Neural cell (in vitro differentiated cells): ENCODE measurements around the gene MINDY2. TPM values are rescaled to one million over a fixed set of nuclear protein-coding genes. Genes with fewer than 3 reads are reported as not detected.
"Not testable (repeated sequence)": the region's sequence is repeated elsewhere in the genome, so short reads cannot be mapped to it uniquely, and the experiment has no call there.

Source experiments
- H2AFZ ChIP-seq: fragments of 200-600, 300-800 bp; sonication (generic), shearing (Covaris generic); 2 replicates; pipeline ENCODE4 v1.6.0; 2014; ENCODE audit warnings: low read depth, mild to moderate bottlenecking, antibody characterized with exemption, low read length, moderate library complexity
- H3F3A ChIP-seq: fragments of 200-600 bp; shearing (Covaris generic); 2 replicates; pipeline ENCODE4 v1.6.1; 2016; ENCODE audit warnings: mild to moderate bottlenecking, moderate library complexity, mixed read lengths, antibody characterized with exemption, low read length; ENCODE audit not compliant: insufficient read depth, poor library complexity, severe bottlenecking
- H3K27ac ChIP-seq: fragments of 200-600, 300-800 bp; sonication (generic), shearing (Covaris generic); 2 replicates; pipeline ENCODE4 v1.5.1; 2014; ENCODE audit warnings: mild to moderate bottlenecking, low read length, moderate library complexity
- H3K27me3 ChIP-seq: fragments of 300-800, 200-600 bp; sonication (generic), shearing (Covaris generic); 2 replicates; pipeline ENCODE4 v1.6.0; 2014; ENCODE audit warnings: mild to moderate bottlenecking, low read depth, low read length, moderate library complexity; ENCODE audit not compliant: insufficient read depth
- H3K36me3 ChIP-seq: fragments of 300-800, 200-600 bp; sonication (generic), shearing (Covaris generic); 2 replicates; pipeline ENCODE4 v1.5.1; 2014; ENCODE audit warnings: mild to moderate bottlenecking, antibody characterized with exemption, low read length, moderate library complexity; ENCODE audit not compliant: insufficient read depth
- H3K4me2 ChIP-seq: fragments of 300-800, 200-600 bp; sonication (generic), shearing (Covaris generic); 2 replicates; pipeline ENCODE4 v1.6.0; 2014; ENCODE audit warnings: mild to moderate bottlenecking, low read length
- H3K4me3 ChIP-seq: fragments of 300-800, 200-600 bp; sonication (generic), shearing (Covaris generic); 2 replicates; pipeline ENCODE4 v1.5.1; 2014; ENCODE audit warnings: mild to moderate bottlenecking, low read length, moderate library complexity
- H3K79me2 ChIP-seq: fragments of 200-600 bp; shearing (Covaris generic); replicated peaks from 2 replicates; pipeline ENCODE4 v1.6.0; 2014; ENCODE audit warnings: mild to moderate bottlenecking, low read length, moderate library complexity; ENCODE audit not compliant: insufficient read depth
- H3K9ac ChIP-seq: fragments of 300-800, 200-600 bp; sonication (generic), shearing (Covaris generic); 2 replicates; pipeline ENCODE4 v1.6.1; 2016; ENCODE audit warnings: mild to moderate bottlenecking, low read length, mixed read lengths
- H3K9me2 ChIP-seq: fragments of 200-600 bp; shearing (Covaris generic); 2 replicates; pipeline ENCODE4 v1.6.1; 2016; ENCODE audit warnings: mild to moderate bottlenecking, low read length, mixed read lengths; ENCODE audit not compliant: insufficient read depth
- H3K9me3 ChIP-seq: fragments of 200-600, 300-800 bp; sonication (generic), shearing (Covaris generic); 2 replicates; pipeline ENCODE4 v1.6.1; 2016; ENCODE audit warnings: mild to moderate bottlenecking, mixed run types, low read length, moderate library complexity, mixed read lengths
- H4K20me1 ChIP-seq: fragments of 200-600 bp; shearing (Covaris generic); 2 replicates; pipeline ENCODE4 v1.6.1; 2016; ENCODE audit warnings: mild to moderate bottlenecking, mixed run types; ENCODE audit not compliant: insufficient read depth
- CTCF ChIP-seq: fragments of 450-650 bp; IDR thresholded peaks from 2 replicates; pipeline ENCODE4 v1.5.1; 2014; ENCODE audit warnings: antibody characterized with exemption, mild to moderate bottlenecking, moderate library complexity; ENCODE audit not compliant: poor library complexity, severe bottlenecking
- EP300 ChIP-seq: fragments of 450-650 bp; conservative IDR thresholded peaks from 2 replicates; pipeline ENCODE4 v1.6.1; 2014; ENCODE audit warnings: antibody characterized with exemption, mild to moderate bottlenecking, moderate library complexity; ENCODE audit not compliant: poor library complexity, severe bottlenecking
- EZH2 ChIP-seq: fragments of 200-600, 300-800 bp; shearing (Covaris generic), sonication (generic); IDR thresholded peaks from 2 replicates; pipeline ENCODE4 v1.6.1; 2014; ENCODE audit warnings: antibody characterized with exemption, low read length, borderline replicate concordance, mild to moderate bottlenecking; ENCODE audit not compliant: insufficient read depth, poor library complexity, severe bottlenecking
- MXI1 ChIP-seq: fragments of 450-650 bp; conservative IDR thresholded peaks from 2 replicates; pipeline ENCODE4 v1.6.1; 2014; ENCODE audit warnings: antibody characterized with exemption, mild to moderate bottlenecking; ENCODE audit not compliant: poor library complexity, severe bottlenecking
- POLR2AphosphoS5 ChIP-seq: IDR thresholded peaks from 2 replicates; pipeline ENCODE4 v1.6.1; 2012
- RAD21 ChIP-seq: fragments of 450-650 bp; conservative IDR thresholded peaks from 2 replicates; pipeline ENCODE4 v1.6.1; 2014; ENCODE audit warnings: antibody characterized with exemption, mild to moderate bottlenecking, moderate library complexity
- REST ChIP-seq: IDR thresholded peaks from 2 replicates; pipeline ENCODE4 v1.6.1; 2012; ENCODE audit warnings: borderline replicate concordance
- SMC3 ChIP-seq: fragments of 450-650 bp; conservative IDR thresholded peaks from 2 replicates; pipeline ENCODE4 v1.6.1; 2014; ENCODE audit warnings: antibody characterized with exemption, mild to moderate bottlenecking, moderate library complexity; ENCODE audit not compliant: poor library complexity
- TAF1 ChIP-seq: IDR thresholded peaks from 2 replicates; pipeline ENCODE4 v1.6.1; 2012; ENCODE audit warnings: low read depth
- polyA plus RNA-seq: library from polyadenylated mRNA; depleted of rRNA; stranded (reverse); fragments of >200 nt; gene quantifications from 2 replicates; pipeline ENCODE4 v1.2.3, GENCODE V29; 2014

The MINDY2 gene
- polyA plus RNA-seq, 1 donor from 2014 or later: 22.8 TPM

GRCh38 chr15:58840048-58840447, 68.9 kb downstream of the MINDY2 start:
- TF ChIP-seq POLR2AphosphoS5: no peak
- TF ChIP-seq SMC3: no peak
- TF ChIP-seq EZH2: no peak
- no peak for TF ChIP-seq REST
- TF ChIP-seq TAF1: no peak
- TF ChIP-seq RAD21: no peak
- TF ChIP-seq CTCF: no peak
- no peak for TF ChIP-seq EP300
- no peak for TF ChIP-seq MXI1
- Histone ChIP-seq H4K20me1 (no peaks in the 10 kb centered on the region), H3K4me2 (no peak overlapping the region), H3K4me3 (no peak overlapping the region), H2AFZ (no peak overlapping the region), H3K9me2 (no peaks in the 10 kb centered on the region), H3K27me3 (no peaks in the 10 kb centered on the region), H3K9me3 (no peaks in the 10 kb centered on the region), H3F3A (no peaks in the 10 kb centered on the region), H3K9ac (no peak overlapping the region), H3K79me2 (no peaks in the 10 kb centered on the region), H3K27ac (no peak overlapping the region), H3K36me3 (no peaks in the 10 kb centered on the region)

- H3F3A ChIP-seq: no peaks in the 10 kb centered on the region
- H4K20me1 ChIP-seq: no peaks in the 10 kb centered on the region
- no peak overlapping the region for H2AFZ ChIP-seq
- H3K27me3 ChIP-seq: no peaks in the 10 kb centered on the region
- no peak overlapping the region for H3K27ac ChIP-seq
- no peaks in the 10 kb centered on the region for H3K36me3 ChIP-seq
- no peak overlapping the region for H3K4me2 ChIP-seq
- no peaks in the 10 kb centered on the region for H3K9me2 ChIP-seq
- no peaks in the 10 kb centered on the region for H3K79me2 ChIP-seq
- no peak overlapping the region for H3K4me3 ChIP-seq
- no peak for TF ChIP-seq MXI1
- H3K9ac ChIP-seq: no peak overlapping the region
- H3K9me3 ChIP-seq: no peaks in the 10 kb centered on the region
Measured at GRCh38 chr15:58842713-58843396, 71.8 kb downstream of the MINDY2 start.

- not testable (repeated sequence) for H3K27me3 ChIP-seq, H3K4me2 ChIP-seq, H3K9ac ChIP-seq, H3F3A ChIP-seq, H3K9me2 ChIP-seq, H3K27ac ChIP-seq, H2AFZ ChIP-seq, H4K20me1 ChIP-seq, H3K9me3 ChIP-seq, H3K36me3 ChIP-seq, H3K4me3 ChIP-seq, H3K79me2 ChIP-seq
Measured at GRCh38 chr15:58851205-58851604, 80.1 kb downstream of the MINDY2 start.
